CD4-positive, alpha-beta T cell treated with Interleukin-15 for 4 hours (primary cell): ENCODE data around the gene AKAP8L.
A peak's percentile ranks its signal among the peaks of the same experiment; 100 is the strongest.
"Not testable (repeated sequence)": the region's sequence is repeated elsewhere in the genome, so short reads cannot be mapped to it uniquely, and the experiment has no call there.

Source experiments
- DNase-seq: peaks from one replicate; pipeline ENCODE4 v3.0.0-alpha.2; 2020; ENCODE audit warnings: low spot score

AKAP8L gene

GRCh38 chr19:15379083-15379998 lies 39.4 kb downstream of the AKAP8L start, which contains the start of gene AKAP8:
AKAP8 (minus strand) TSS chr19:15379787; CDS start chr19:15379731, 56 bp downstream.
- DNase-seq = peak; percentile 99

- peak; percentile 38 for DNase-seq
These were observed 40.2 kb downstream of the AKAP8L start for GRCh38 chr19:15378534-15379082.

- DNase-seq = no peak
These were observed 43.9 kb downstream of the AKAP8L start for GRCh38 chr19:15374796-15375440.

GRCh38 chr19:15374105-15374651 lies 44.6 kb downstream of the AKAP8L start:
- DNase-seq = no peak

- DNase-seq = no peak
These were observed 45.1 kb downstream of the AKAP8L start for GRCh38 chr19:15373644-15374043.

- no peak for DNase-seq
These were observed 45.9 kb downstream of the AKAP8L start for GRCh38 chr19:15372891-15373301.

- DNase-seq = no peak
These were observed 46.3 kb downstream of the AKAP8L start for GRCh38 chr19:15372470-15372869.

- no peak for DNase-seq
These were observed 46.9 kb downstream of the AKAP8L start for GRCh38 chr19:15371786-15372380.

- DNase-seq = no peak
These were observed 47.7 kb downstream of the AKAP8L start for GRCh38 chr19:15371119-15371518.

GRCh38 chr19:15369594-15369891 lies 49.2 kb downstream of the AKAP8L start:
- no peak for DNase-seq

- DNase-seq = no peak
These were observed 49.8 kb downstream of the AKAP8L start for GRCh38 chr19:15368798-15369593.

GRCh38 chr19:15368051-15368632 lies 50.6 kb downstream of the AKAP8L start:
- DNase-seq = no peak

GRCh38 chr19:15367439-15367838 lies 51.3 kb downstream of the AKAP8L start:
- DNase-seq = no peak

GRCh38 chr19:15365264-15365663 lies 53.5 kb downstream of the AKAP8L start:
- DNase-seq = no peak

GRCh38 chr19:15363791-15364190 lies 55.0 kb downstream of the AKAP8L start:
- not testable (repeated sequence) for DNase-seq

- DNase-seq = not testable (repeated sequence)
These were observed 55.7 kb downstream of the AKAP8L start for GRCh38 chr19:15363048-15363447.

- not testable (repeated sequence) for DNase-seq
These were observed 58.8 kb downstream of the AKAP8L start for GRCh38 chr19:15360015-15360414.

GRCh38 chr19:15358918-15359317 lies 59.9 kb downstream of the AKAP8L start:
- DNase-seq = no peak

- no peak for DNase-seq
These were observed 60.9 kb downstream of the AKAP8L start for GRCh38 chr19:15357906-15358305.

- DNase-seq = no peak
These were observed 64.1 kb downstream of the AKAP8L start for GRCh38 chr19:15354566-15355296.
